Gastroesophageal sphincter (tissue), 4 donors: ENCODE measurements around the gene UXS1. TPM values are rescaled to one million over a fixed set of nuclear protein-coding genes. Genes with fewer than 3 reads are reported as not detected.

Source experiments
- ATAC-seq: fragments of 150-250 bp; one replicate; pipeline ENCODE4 v1.9.1; 2016; ENCODE audit warnings: mild to moderate bottlenecking, moderate library complexity
- H3K27ac ChIP-seq, 4 donors: fragments of 200-600 bp; sonication (generic) in 3 of 4; 1 replicate in 3 of 4; 2 replicates in 1 of 4; pipeline ENCODE4 v1.5.1; 2016 to 2019
- H3K27me3 ChIP-seq: fragments of 200-600 bp; sonication (generic); one replicate; pipeline ENCODE4 v1.5.1; 2019
- H3K36me3 ChIP-seq, 2 donors: fragments of 200-600 bp; sonication (generic); one replicate each; pipeline ENCODE4 v1.5.1; 2019; ENCODE audit warnings: control low read depth in 1 of 2
- H3K4me1 ChIP-seq, 3 donors: fragments of 200-600 bp; sonication (generic); 1 replicate in 2 of 3; 2 replicates in 1 of 3; pipeline ENCODE4 v1.5.1; 2016 to 2019; ENCODE audit warnings: control low read depth in 2 of 3
- H3K4me3 ChIP-seq, 2 donors: fragments of 200-600 bp; sonication (generic); one replicate each; pipeline ENCODE4 v1.5.1; 2019; ENCODE audit warnings: mild to moderate bottlenecking in 1 of 2, moderate library complexity in 1 of 2
- H3K9me3 ChIP-seq, 3 donors: fragments of 200-600 bp; sonication (generic); one replicate each; pipeline ENCODE4 v1.5.1; 2017 to 2019; ENCODE audit warnings: control low read depth in 2 of 3
- EP300 ChIP-seq: sonication (generic); formaldehyde crosslinking; IDR thresholded peaks from one replicate; pipeline ENCODE4 v1.6.1; 2017; ENCODE audit warnings: antibody characterized with exemption, mild to moderate bottlenecking
- POLR2A ChIP-seq, 2 donors: fragments of 450-650 bp; IDR thresholded peaks; one replicate each; pipeline ENCODE4 v1.6.1; 2017; ENCODE audit warnings: antibody characterized with exemption in 2 of 2, mild to moderate bottlenecking in 2 of 2, moderate library complexity in 1 of 2
- POLR2AphosphoS5 ChIP-seq: sonication (generic); formaldehyde crosslinking; IDR thresholded peaks from one replicate; pipeline ENCODE4 v1.6.1; 2017; ENCODE audit warnings: antibody characterized with exemption
- WGBS, 2 donors: methylation state at CpG; one replicate each; pipeline ENCODE4 v1.1.5; 2018; ENCODE audit warnings: low coverage in 1 of 2; 5-methylcytosine and 5-hydroxymethylcytosine counted together
- total RNA-seq, 4 donors: library from RNA; depleted of rRNA; stranded (reverse); fragments of >200 nt; gene quantifications; one replicate each; pipeline ENCODE4 v1.1.0, GENCODE V29; 2016
- TF ChIP-seq, protein P1 (sequence below), 4 experiments: fragments of 200-600 bp in 2 of 4; fragments of 450-650 bp in 2 of 4; sonication (generic) in 1 of 4; IDR thresholded peaks; one replicate each; pipeline ENCODE4 v1.5.1; 2017 to 2019; ENCODE audit warnings: antibody characterized with exemption in 4 of 4, mild to moderate bottlenecking in 2 of 4, moderate library complexity in 2 of 4

Gene UXS1
- total RNA-seq, 4 donors from 2014 or later, result 34.7 to 58.9 (median 52.1) TPM

DNA sequence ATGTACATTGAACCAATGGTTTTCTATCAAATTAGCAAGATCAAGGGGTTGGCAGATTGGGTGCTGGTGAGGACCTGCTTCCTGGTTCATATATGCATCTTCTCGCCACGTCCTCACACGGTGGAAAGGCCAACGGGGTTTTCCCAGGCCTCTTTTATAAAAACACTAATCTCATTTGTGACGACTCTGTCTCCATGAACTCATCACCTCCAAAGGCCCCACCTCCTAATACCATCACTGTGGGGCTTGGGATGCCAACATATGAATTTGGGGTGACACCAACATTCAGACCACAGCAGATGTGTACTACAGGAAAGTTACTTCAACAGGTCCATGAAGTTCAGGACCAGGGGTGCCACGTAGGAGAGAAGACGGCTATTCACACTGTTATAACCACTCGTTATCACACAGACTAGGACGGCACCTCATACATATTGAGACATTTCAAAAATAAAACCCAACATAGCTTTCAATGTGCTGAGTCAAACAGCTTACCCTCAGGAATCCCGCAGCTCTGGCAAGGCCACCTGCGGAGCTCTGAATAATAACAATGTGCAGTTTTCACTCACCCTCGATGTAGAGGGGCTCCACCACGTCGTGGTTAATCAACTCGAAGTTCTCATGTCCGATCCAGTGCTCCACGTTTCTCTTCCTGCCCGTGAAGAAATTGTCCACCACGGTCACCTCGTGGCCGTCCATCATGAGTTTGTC lies 49.3 kb downstream of the UXS1 start:
- no peak overlapping the region for H3K27ac ChIP-seq
- H3K4me1 ChIP-seq, result peaks cover 0 to 53% (median 5%) of the 10 kb centered on the region in 3 donors
- 85 to 91% methylated on average over 16 to 21 of the region's 21 CpGs for whole genome bisulfite sequencing, 2 donors
- no peaks in the 10 kb centered on the region for H3K36me3 ChIP-seq
- H3K4me3 ChIP-seq, result no peak overlapping the region
- TF ChIP-seq POLR2AphosphoS5 (no peak), EP300 (no peak), POLR2A (IDR thresholded peaks at IDR 0.05) (no peak)
- TF ChIP-seq, protein P1, sequence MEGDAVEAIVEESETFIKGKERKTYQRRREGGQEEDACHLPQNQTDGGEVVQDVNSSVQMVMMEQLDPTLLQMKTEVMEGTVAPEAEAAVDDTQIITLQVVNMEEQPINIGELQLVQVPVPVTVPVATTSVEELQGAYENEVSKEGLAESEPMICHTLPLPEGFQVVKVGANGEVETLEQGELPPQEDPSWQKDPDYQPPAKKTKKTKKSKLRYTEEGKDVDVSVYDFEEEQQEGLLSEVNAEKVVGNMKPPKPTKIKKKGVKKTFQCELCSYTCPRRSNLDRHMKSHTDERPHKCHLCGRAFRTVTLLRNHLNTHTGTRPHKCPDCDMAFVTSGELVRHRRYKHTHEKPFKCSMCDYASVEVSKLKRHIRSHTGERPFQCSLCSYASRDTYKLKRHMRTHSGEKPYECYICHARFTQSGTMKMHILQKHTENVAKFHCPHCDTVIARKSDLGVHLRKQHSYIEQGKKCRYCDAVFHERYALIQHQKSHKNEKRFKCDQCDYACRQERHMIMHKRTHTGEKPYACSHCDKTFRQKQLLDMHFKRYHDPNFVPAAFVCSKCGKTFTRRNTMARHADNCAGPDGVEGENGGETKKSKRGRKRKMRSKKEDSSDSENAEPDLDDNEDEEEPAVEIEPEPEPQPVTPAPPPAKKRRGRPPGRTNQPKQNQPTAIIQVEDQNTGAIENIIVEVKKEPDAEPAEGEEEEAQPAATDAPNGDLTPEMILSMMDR (IDR thresholded peaks at IDR 0.05), result no peak
- H3K27me3 ChIP-seq, result no peaks in the 10 kb centered on the region
- H3K9me3 ChIP-seq, result no peaks in the 10 kb centered on the region
- no peak for ATAC-seq

DNA sequence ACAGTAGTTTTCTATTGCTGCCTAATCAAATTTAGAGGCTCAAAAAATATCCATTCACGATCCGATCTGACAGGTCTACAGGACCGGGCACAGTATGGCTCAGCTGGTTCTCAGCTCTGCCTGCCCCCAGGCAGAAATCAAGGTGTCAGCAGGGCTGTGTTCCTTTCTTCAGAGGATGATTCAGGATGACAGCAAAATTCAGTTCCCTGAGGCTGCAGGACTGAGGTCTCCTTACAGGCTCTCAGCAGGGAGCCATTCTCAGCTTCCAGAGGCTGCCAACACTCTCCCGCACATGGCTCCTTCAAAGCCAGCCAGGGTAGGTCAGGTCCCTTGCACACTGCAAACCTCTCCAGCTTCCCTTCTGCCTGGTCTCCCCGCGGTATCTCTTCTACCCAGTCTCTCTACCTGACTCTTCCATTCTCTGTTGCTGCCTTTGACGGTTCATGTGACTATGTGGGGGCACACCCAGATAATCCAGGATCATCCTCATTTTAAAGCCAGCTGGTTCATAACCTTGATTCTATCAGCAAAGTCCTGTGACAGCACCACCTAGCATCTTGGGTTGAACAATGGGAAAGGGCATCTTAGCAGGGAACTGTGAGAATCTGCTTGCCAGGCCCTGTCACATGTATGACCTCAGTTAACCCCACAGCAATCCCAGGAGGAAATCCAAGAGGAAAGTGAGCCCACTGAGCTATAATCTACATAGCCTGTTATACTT lies 50.4 kb downstream of the UXS1 start:
- Histone ChIP-seq H3K9me3 (no peaks in the 10 kb centered on the region), H3K4me1 (peaks cover 0 to 64% (median 5%) of the 10 kb centered on the region in 3 donors), H3K27ac (peak overlapping the region in 1 of 4 donors; percentile 47), H3K27me3 (no peaks in the 10 kb centered on the region), H3K4me3 (no peak overlapping the region), H3K36me3 (no peaks in the 10 kb centered on the region)
- 88 to 95% methylated on average over 4 to 7 of the region's 7 CpGs for WGBS, 2 donors
- ATAC-seq, result no peak
- no peak for TF ChIP-seq POLR2AphosphoS5
- no peak for TF ChIP-seq POLR2A (IDR thresholded peaks at IDR 0.05)
- TF ChIP-seq, protein P1 (IDR thresholded peaks at IDR 0.05), result no peak
- TF ChIP-seq EP300, result no peak

DNA sequence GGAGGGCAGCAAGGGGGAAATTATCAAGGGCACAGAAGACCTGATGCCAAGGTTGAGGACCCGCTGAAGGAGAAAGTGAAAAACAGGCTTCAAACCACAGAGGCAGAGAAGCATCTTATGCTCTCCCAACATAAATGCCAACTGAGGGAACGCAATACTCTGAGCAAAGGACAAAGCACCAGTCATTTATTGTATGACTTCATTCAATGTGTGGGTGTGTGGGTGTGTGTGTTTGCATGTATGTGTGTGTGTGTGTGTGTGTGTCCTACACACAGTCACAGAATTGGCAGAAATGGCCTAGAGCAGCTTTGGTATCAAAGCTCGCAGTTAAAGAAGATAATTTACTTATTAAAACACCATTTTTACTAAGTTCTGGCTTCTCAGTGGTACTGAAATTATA lies 51.4 kb downstream of the UXS1 start:
- no peaks in the 10 kb centered on the region for H3K36me3 ChIP-seq
- no peak overlapping the region for H3K4me3 ChIP-seq
- WGBS, 2 donors, result 52 to 61% methylated on average over 3 of the region's 3 CpGs
- no peaks in the 10 kb centered on the region for H3K9me3 ChIP-seq
- H3K27ac ChIP-seq, result peak overlapping the region in 1 of 4 donors; percentile 7
- ATAC-seq, result no peak
- H3K27me3 ChIP-seq, result no peaks in the 10 kb centered on the region
- TF ChIP-seq, protein P1 (IDR thresholded peaks at IDR 0.05), result no peak
- TF ChIP-seq POLR2A (IDR thresholded peaks at IDR 0.05) (no peak), POLR2AphosphoS5 (no peak), EP300 (no peak)
- H3K4me1 ChIP-seq, result peaks cover 0 to 73% (median 13%) of the 10 kb centered on the region in 3 donors

DNA sequence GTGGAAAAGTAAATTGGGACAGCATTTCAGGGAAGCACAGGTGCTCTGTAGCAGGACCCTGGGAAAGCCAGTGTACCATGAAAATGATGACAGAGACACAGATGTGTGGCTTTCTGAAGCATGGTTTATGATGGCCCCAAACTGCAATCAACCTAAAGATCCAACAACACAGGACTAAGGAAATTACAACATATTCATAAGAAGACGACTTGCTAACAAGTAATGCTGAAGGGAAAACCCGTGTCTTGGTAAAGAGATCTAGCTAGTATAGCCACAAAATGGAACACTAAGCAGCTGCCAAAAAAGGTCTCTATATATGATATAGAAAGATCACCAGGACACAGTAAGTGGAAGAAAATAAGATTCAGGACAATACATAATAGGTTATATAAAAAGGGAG lies 53.2 kb downstream of the UXS1 start:
- Histone ChIP-seq H3K27ac (peak overlapping the region in 1 of 4 donors; percentile 86), H3K9me3 (no peaks in the 10 kb centered on the region), H3K4me3 (no peak overlapping the region), H3K36me3 (no peaks in the 10 kb centered on the region), H3K27me3 (no peaks in the 10 kb centered on the region), H3K4me1 (peaks cover 0 to 75% (median 13%) of the 10 kb centered on the region in 3 donors)
- TF ChIP-seq EP300 (no peak), POLR2A (IDR thresholded peaks at IDR 0.05) (no peak), POLR2AphosphoS5 (no peak)
- no peak for ATAC-seq
- 75 to 100% methylated on average over 1 to 2 of the region's 2 CpGs for WGBS, 2 donors

DNA sequence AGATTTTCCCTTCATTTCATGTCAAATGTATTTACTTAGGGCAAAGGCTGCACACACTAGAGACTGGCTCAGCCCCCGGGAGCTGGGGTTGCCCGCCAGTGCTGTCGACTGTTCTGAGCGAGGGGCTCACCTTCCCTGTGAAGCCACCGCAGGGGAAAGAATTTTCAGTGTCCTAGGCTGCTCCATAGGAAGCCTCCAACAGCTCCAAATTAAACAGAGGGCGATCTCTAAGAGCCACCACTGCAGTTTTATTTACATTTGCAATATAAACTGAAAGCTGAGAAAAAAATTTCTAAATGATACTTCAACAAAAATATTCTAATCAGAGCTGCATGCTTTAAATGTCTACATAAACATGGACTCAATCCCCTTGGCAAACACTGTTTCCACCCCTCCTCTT lies 54.0 kb downstream of the UXS1 start:
- 32 to 33% methylated on average over 1 to 4 of the region's 6 CpGs for WGBS, 2 donors

More for the DNA sequence above, 54.0 kb downstream of the UXS1 start:
- Histone ChIP-seq H3K27me3 (no peaks in the 10 kb centered on the region), H3K36me3 (no peaks in the 10 kb centered on the region), H3K4me1 (peaks cover 0 to 75% (median 13%) of the 10 kb centered on the region in 3 donors), H3K4me3 (no peak overlapping the region), H3K9me3 (no peaks in the 10 kb centered on the region), H3K27ac (peak overlapping the region in 3 of 4 donors; percentile 86 to 88 (median 86))
- no peak for ATAC-seq
- TF ChIP-seq POLR2AphosphoS5 (no peak), POLR2A (IDR thresholded peaks at IDR 0.05) (no peak), EP300 (no peak)
- TF ChIP-seq, protein P1 (IDR thresholded peaks at IDR 0.05), result no peak
